Activated CD8-positive, alpha-beta T cell treated with anti-CD3 and anti-CD28 coated beads for 36 hours (primary cell): Measurements from ENCODE around the gene GFM2. TPM values are rescaled to one million over a fixed set of nuclear protein-coding genes. Genes with fewer than 3 reads are reported as not detected.

Experiments
- ATAC-seq: fragments of 200-7000 bp; cut with Tn5 transposase; one replicate; pipeline ENCODE4 v1.10.0; 2021; ENCODE audit warnings: mild to moderate bottlenecking, moderate library complexity
- CTCF ChIA-PET: fragments of 350-600 bp; sonication (Branson Sonifier 250); formaldehyde crosslinking; loops from one replicate; lab custom pipeline; 2021; ENCODE audit warnings: antibody characterized with exemption; lab: Charles Lee
- POLR2A ChIA-PET: fragments of 350-600 bp; sonication (Branson Sonifier 250); formaldehyde crosslinking; loops from one replicate; lab custom pipeline; 2021; ENCODE audit warnings: antibody characterized with exemption; lab: Charles Lee
- DNase-seq: peaks from one replicate; pipeline ENCODE4 v3.0.0-alpha.2; 2020
- H3K27ac Mint-ChIP-seq: one replicate; pipeline ENCODE4 v1.8.0; 2021; ENCODE audit warnings: mild to moderate bottlenecking, mixed read lengths
- H3K27me3 Mint-ChIP-seq: one replicate; pipeline ENCODE4 v1.8.0; 2021; ENCODE audit warnings: mixed read lengths
- H3K36me3 Mint-ChIP-seq: one replicate; pipeline ENCODE4 v1.8.0; 2021; ENCODE audit warnings: low read depth, mixed read lengths
- H3K4me1 Mint-ChIP-seq: one replicate; pipeline ENCODE4 v1.8.0; 2021; ENCODE audit warnings: low read depth, mixed read lengths
- H3K4me3 Mint-ChIP-seq: one replicate; pipeline ENCODE4 v1.8.0; 2021; ENCODE audit warnings: mild to moderate bottlenecking, moderate library complexity, mixed read lengths
- H3K9me3 Mint-ChIP-seq: one replicate; pipeline ENCODE4 v1.8.0; 2021; ENCODE audit warnings: mixed read lengths
- intact Hi-C: fragments of 100-400 bp; cut with micrococcal nuclease; formaldehyde crosslinking; loops from one replicate; pipeline ENCODE4 v1.10.0; 2022
- total RNA-seq, 2 experiments: library from RNA; stranded (reverse); gene quantifications; one replicate each; pipeline ENCODE4 v1.2.3, GENCODE V29; 2021
- TF ChIP-seq, protein P1 (sequence below): fragments of 200-600 bp; IDR thresholded peaks from one replicate; pipeline ENCODE4 v1.8.0; 2022; ENCODE audit warnings: antibody characterized with exemption, mild to moderate bottlenecking

GFM2 gene
- total RNA-seq, 2 experiments from 2014 or later = 30.1 to 30.5 TPM

DNA sequence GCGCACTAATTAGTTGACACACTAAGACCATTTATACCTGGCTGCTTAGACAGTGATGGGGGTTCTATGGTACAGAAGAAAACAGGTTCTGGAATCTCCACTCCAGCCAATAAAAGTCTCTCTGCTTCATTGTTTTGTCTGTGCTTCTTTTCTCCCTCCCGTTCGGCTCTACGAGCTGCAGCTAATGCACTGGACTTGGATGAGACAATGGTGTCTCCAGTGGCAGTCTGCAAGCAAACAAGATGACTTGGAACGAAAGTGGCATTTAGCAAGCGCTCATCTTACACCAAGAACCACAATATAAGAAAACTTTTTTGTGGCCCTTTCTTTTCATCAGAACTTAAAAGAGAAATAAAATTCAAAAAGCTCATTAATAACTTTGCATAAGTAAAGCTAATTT lies 30.2 kb downstream of the GFM2 start:
- ChIA-PET POLR2A (interaction anchor here (1.2 kb wide), 1 partner anchor 30 kb away, joined by 3 read pairs; the partner anchor contains the start of genes GFM2 and NSA2), CTCF (no interaction called here)
- DNase-seq (no peak), ATAC-seq (no peak)
- TF ChIP-seq, protein P1, sequence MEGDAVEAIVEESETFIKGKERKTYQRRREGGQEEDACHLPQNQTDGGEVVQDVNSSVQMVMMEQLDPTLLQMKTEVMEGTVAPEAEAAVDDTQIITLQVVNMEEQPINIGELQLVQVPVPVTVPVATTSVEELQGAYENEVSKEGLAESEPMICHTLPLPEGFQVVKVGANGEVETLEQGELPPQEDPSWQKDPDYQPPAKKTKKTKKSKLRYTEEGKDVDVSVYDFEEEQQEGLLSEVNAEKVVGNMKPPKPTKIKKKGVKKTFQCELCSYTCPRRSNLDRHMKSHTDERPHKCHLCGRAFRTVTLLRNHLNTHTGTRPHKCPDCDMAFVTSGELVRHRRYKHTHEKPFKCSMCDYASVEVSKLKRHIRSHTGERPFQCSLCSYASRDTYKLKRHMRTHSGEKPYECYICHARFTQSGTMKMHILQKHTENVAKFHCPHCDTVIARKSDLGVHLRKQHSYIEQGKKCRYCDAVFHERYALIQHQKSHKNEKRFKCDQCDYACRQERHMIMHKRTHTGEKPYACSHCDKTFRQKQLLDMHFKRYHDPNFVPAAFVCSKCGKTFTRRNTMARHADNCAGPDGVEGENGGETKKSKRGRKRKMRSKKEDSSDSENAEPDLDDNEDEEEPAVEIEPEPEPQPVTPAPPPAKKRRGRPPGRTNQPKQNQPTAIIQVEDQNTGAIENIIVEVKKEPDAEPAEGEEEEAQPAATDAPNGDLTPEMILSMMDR = no peak
- no peaks in the 10 kb centered on the region for H3K9me3 Mint-ChIP-seq
- no peak overlapping the region for H3K4me3 Mint-ChIP-seq
- intact Hi-C loops = no loop called here
- no peaks in the 10 kb centered on the region for H3K27me3 Mint-ChIP-seq
- H3K36me3 Mint-ChIP-seq = peaks cover 15% of the 10 kb centered on the region
- H3K27ac Mint-ChIP-seq = no peak overlapping the region
- no peaks in the 10 kb centered on the region for H3K4me1 Mint-ChIP-seq

DNA sequence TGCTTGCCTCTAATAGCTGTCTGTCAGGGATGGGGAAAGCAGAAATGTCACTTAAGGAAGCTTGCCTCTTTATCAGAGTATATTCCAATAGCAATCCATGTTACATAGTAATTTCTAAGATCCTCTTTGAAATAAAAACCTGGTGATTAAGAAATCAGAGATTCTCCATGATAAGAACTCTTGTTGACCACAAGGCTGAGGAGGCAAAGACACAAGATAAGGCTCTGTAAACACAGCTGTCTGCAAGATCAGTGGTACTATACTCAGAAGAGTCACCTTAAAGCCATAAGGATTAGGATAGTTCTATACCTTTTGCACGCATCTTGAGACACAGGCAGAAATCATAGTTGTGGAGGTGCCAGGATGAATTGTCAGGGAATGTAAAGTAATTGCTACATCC lies 41.6 kb downstream of the GFM2 start:
- H3K27me3 Mint-ChIP-seq = no peaks in the 10 kb centered on the region
- no peak overlapping the region for H3K4me3 Mint-ChIP-seq

DNA sequence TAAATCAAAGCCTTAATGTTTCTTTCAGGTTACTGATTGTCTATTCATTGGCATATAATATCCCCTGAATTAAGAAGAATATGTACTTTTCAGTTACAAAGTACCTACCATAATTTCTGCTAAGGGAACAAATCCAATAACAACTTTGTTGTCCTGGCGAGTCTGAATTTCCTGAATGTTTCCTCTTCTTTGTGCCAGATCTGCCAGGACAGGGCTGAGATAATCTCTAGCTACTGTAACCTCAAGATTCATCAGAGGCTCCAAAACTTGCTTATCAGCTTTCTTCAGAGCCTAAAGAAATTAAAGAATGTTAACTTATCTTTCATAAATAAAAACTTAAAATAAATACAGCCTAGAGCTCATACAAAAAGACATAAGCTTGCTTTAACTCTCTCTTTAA lies 44.6 kb downstream of the GFM2 start:
- Mint-ChIP-seq H3K4me3 (no peak overlapping the region), H3K27ac (no peak overlapping the region), H3K27me3 (no peaks in the 10 kb centered on the region), H3K9me3 (no peaks in the 10 kb centered on the region), H3K4me1 (no peaks in the 10 kb centered on the region), H3K36me3 (peaks cover 32% of the 10 kb centered on the region)
- TF ChIP-seq, protein P1 = no peak
- ChIA-PET CTCF (interaction anchor here (2.1 kb wide), 1 partner anchor 82 kb away, joined by 4 read pairs; the partner anchor contains the start of gene ENC1), POLR2A (interaction anchor here (0.6 kb wide), 1 partner anchor 926 kb away, joined by 3 read pairs; no protein-coding TSS in a partner anchor)
- no peak for ATAC-seq
- intact Hi-C loops = no loop called here
- no peak for DNase-seq

More for the DNA sequence above, 41.6 kb downstream of the GFM2 start:
- ChIA-PET CTCF (no interaction called here), POLR2A (interaction anchor here (1.5 kb wide), 1 partner anchor 21 kb away, joined by 3 read pairs; no protein-coding TSS in a partner anchor)
- peaks cover 28% of the 10 kb centered on the region for H3K36me3 Mint-ChIP-seq
- DNase-seq = no peak
- no peak for ATAC-seq
- no peaks in the 10 kb centered on the region for H3K9me3 Mint-ChIP-seq
- intact Hi-C loops = no loop called here
- TF ChIP-seq, protein P1 = no peak
- H3K4me1 Mint-ChIP-seq = no peaks in the 10 kb centered on the region
- H3K27ac Mint-ChIP-seq = no peak overlapping the region

DNA sequence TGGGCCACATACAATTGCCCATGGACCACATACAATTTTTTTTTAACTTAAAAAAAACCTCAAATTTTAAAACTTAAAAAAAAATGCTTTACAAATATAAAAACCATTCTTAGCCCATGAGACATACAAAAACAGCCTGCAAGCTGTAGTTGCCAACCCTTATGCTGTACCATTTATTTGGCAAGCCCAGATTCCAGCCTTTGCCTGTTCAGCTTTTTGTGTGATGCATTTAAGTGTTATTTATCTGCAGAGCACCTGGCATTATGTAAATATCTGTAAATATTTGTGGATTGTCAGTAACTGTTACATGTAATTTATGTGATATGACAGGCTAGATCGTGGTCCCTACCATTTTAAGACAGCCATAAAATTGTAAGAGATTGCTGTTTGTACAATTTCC lies 49.3 kb downstream of the GFM2 start:
- Mint-ChIP-seq H3K27me3 (no peaks in the 10 kb centered on the region), H3K9me3 (no peaks in the 10 kb centered on the region), H3K4me3 (no peak overlapping the region), H3K4me1 (no peaks in the 10 kb centered on the region), H3K36me3 (peaks cover 17% of the 10 kb centered on the region), H3K27ac (no peak overlapping the region)
- TF ChIP-seq, protein P1 = no peak
- CTCF ChIA-PET = interaction anchor here (1.1 kb wide), 1 partner anchor 23 kb away, joined by 3 read pairs; no protein-coding TSS in a partner anchor
- ATAC-seq (no peak), DNase-seq (no peak)
- POLR2A ChIA-PET = no interaction called here
- intact Hi-C loops = no loop called here

DNA sequence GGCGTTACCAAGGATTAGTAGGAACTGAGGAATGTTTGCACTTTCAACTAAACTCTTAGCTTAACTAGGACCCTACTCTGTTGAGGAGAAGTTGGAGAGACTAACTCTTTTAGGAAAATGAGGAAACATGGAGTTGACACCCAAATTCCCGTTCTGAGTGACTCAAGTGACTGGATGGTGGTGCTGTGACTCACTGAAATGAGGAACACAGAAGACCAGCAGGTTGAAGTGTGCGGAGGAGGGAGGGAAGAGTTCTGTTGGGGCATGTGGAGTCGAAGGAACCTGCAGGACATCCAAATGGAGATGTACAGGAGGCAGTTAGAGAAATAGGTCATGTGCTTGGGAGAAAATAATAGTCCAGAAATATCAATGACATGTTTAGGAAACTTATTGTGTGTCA lies 73.7 kb downstream of the GFM2 start:
- DNase-seq (no peak), ATAC-seq (no peak)
- no peak overlapping the region for H3K27ac Mint-ChIP-seq
- TF ChIP-seq, protein P1 = no peak
- intact Hi-C loops = no loop called here
- H3K4me3 Mint-ChIP-seq = no peak overlapping the region
- CTCF ChIA-PET = no interaction called here
- H3K9me3 Mint-ChIP-seq = no peaks in the 10 kb centered on the region
- H3K4me1 Mint-ChIP-seq = peaks cover 7% of the 10 kb centered on the region
- POLR2A ChIA-PET = no interaction called here
- H3K27me3 Mint-ChIP-seq = no peaks in the 10 kb centered on the region
- peaks cover 22% of the 10 kb centered on the region for H3K36me3 Mint-ChIP-seq
